HepG2 (cell line): Measurements from ENCODE around the gene PTTG1. TPM values are rescaled to one million over a fixed set of nuclear protein-coding genes. Genes with fewer than 3 reads are reported as not detected.

Experiments
- GFI1 ChIP-seq: sonication (generic); formaldehyde crosslinking; IDR thresholded peaks from 2 replicates; pipeline ENCODE4 v1.5.0; 2020; ENCODE audit warnings: missing genetic modification reagents, mild to moderate bottlenecking, borderline replicate concordance
- KDM2A ChIP-seq: sonication (generic); formaldehyde crosslinking; IDR thresholded peaks from 2 replicates; pipeline ENCODE4 v1.4.0; 2020; ENCODE audit warnings: low read depth, missing genetic modification reagents, borderline replicate concordance
- MNT ChIP-seq: fragments of 450-650 bp; IDR thresholded peaks from 2 replicates; pipeline ENCODE4 v1.6.1; 2016
- NR0B2 ChIP-seq: sonication (generic); formaldehyde crosslinking; IDR thresholded peaks from 2 replicates; pipeline ENCODE4 v1.4.0; 2020; ENCODE audit warnings: mild to moderate bottlenecking, missing genetic modification reagents
- REST ChIP-seq, 2 experiments: IDR thresholded peaks; 2 replicates each; pipeline ENCODE4 v1.6.1; 2011 to 2012; ENCODE audit warnings: low read length in 2 of 2, borderline replicate concordance in 1 of 2, low read depth in 1 of 2, mild to moderate bottlenecking in 1 of 2, moderate library complexity in 1 of 2
- SIX1 ChIP-seq: sonication (generic); formaldehyde crosslinking; IDR thresholded peaks from 2 replicates; pipeline ENCODE4 v1.4.0; 2020; ENCODE audit warnings: missing genetic modification reagents, borderline replicate concordance
- ZBTB1 ChIP-seq: sonication (generic); formaldehyde crosslinking; IDR thresholded peaks from 2 replicates; pipeline ENCODE4 v1.4.0; 2020; ENCODE audit warnings: missing genetic modification reagents, borderline replicate concordance
- ZBTB25 ChIP-seq: IDR thresholded peaks from 2 replicates; pipeline ENCODE4 v1.6.1; 2018; ENCODE audit warnings: missing genetic modification reagents
- ZKSCAN1 ChIP-seq: fragments of 150-350 bp; IDR thresholded peaks from 2 replicates; pipeline ENCODE4 v1.6.1; 2014; ENCODE audit warnings: low read length
- ZNF275 ChIP-seq: sonication (generic); formaldehyde crosslinking; IDR thresholded peaks from 2 replicates; pipeline ENCODE4 v1.8.0; 2022; ENCODE audit warnings: missing genetic modification reagents, mild to moderate bottlenecking, inconsistent platforms, borderline replicate concordance
- ZNF547 ChIP-seq: sonication (generic); formaldehyde crosslinking; IDR thresholded peaks from 2 replicates; pipeline ENCODE4 v1.5.1; 2020; ENCODE audit warnings: mild to moderate bottlenecking, missing genetic modification reagents
- ZNF562 ChIP-seq: sonication (generic); formaldehyde crosslinking; IDR thresholded peaks from 2 replicates; pipeline ENCODE4 v1.8.0; 2022; ENCODE audit warnings: missing genetic modification reagents, borderline replicate concordance
- ZNF609 ChIP-seq: sonication (generic); formaldehyde crosslinking; IDR thresholded peaks from 2 replicates; pipeline ENCODE4 v1.4.0; 2020; ENCODE audit warnings: mild to moderate bottlenecking, missing genetic modification reagents, borderline replicate concordance
- polyA plus RNA-seq, 8 experiments: library from polyadenylated mRNA; depleted of rRNA in 3 of 8; stranded (reverse) in 7 of 8; unstranded in 1 of 8; fragments of >200 nt; fragmentation: Illumina TruSeq in 4 of 8; extraction: Trizol in 4 of 8; gene quantifications; 2 replicates each; pipeline versions ENCODE4 v1.2.1 to v1.2.3, GENCODE V29; 2011 to 2016; ENCODE audit warnings: low read depth in 4 of 8, missing spikeins in 1 of 8, mixed read lengths in 1 of 8; ENCODE audit not compliant: insufficient read depth in 1 of 8
- total RNA-seq, 5 experiments: library from RNA; depleted of rRNA; stranded (reverse); fragments of >200 nt; fragmentation: Illumina TruSeq; extraction: Trizol; gene quantifications; 2 replicates each; pipeline ENCODE4 v1.2.3, GENCODE V29; 2016; ENCODE audit warnings: low read depth in 1 of 5

PTTG1 gene
- total and polyA plus RNA-seq, 2 of the 13 experiments (the other 11 are each of a cell fraction or from before 2014, with no cell fraction given): 102 to 161 TPM

- peak in 1 of 2 experiments; percentile 5; a peak in 1 of 4 replicates for TF ChIP-seq REST (IDR thresholded peaks at IDR 0.05; ENCODE audit: borderline replicate concordance in 1 of 2, low read depth in 1 of 2, low read length in 2 of 2)
- no peak for TF ChIP-seq ZNF562 (CRISPR knock-in tag)
- TF ChIP-seq KDM2A (CRISPR knock-in tag): no peak
- TF ChIP-seq ZNF547 (CRISPR knock-in tag): no peak
- no peak for TF ChIP-seq ZBTB1
- no peak for TF ChIP-seq ZKSCAN1
- TF ChIP-seq SIX1 (CRISPR knock-in tag): 0 out of 2 replicates have a peak, but pooled peaks have one; percentile 12
- no peak for TF ChIP-seq NR0B2
- TF ChIP-seq ZNF609 (CRISPR knock-in tag): no peak
- TF ChIP-seq ZNF275 (CRISPR knock-in tag): no peak
- 0 out of 2 replicates have a peak, but pooled peaks have one; percentile 29 for TF ChIP-seq MNT
- TF ChIP-seq GFI1 (CRISPR knock-in tag): no peak
- no peak for TF ChIP-seq ZBTB25 (CRISPR knock-in tag)
Observed at GRCh38 chr5:160418561-160419457, 2.8 kb upstream of the PTTG1 start, which contains the start of gene SLU7 (continued).
